Activated CD4-positive, alpha-beta T cell treated with anti-CD3 and anti-CD28 coated beads, Interleukin-2, Interleukin-6, amounts not matched to agents 100 ng/mL and 50 ng/mL, durations not matched to agents 16 hours and 8 hours (primary cell): ENCODE measurements around the gene MPZL2.
"Not testable (repeated sequence)": the region's sequence is repeated elsewhere in the genome, so short reads cannot be mapped to it uniquely, and the experiment has no call there.

Source experiments
- DNase-seq: peaks from one replicate; pipeline ENCODE4 v3.0.0-alpha.2; 2020

MPZL2 gene

DNA sequence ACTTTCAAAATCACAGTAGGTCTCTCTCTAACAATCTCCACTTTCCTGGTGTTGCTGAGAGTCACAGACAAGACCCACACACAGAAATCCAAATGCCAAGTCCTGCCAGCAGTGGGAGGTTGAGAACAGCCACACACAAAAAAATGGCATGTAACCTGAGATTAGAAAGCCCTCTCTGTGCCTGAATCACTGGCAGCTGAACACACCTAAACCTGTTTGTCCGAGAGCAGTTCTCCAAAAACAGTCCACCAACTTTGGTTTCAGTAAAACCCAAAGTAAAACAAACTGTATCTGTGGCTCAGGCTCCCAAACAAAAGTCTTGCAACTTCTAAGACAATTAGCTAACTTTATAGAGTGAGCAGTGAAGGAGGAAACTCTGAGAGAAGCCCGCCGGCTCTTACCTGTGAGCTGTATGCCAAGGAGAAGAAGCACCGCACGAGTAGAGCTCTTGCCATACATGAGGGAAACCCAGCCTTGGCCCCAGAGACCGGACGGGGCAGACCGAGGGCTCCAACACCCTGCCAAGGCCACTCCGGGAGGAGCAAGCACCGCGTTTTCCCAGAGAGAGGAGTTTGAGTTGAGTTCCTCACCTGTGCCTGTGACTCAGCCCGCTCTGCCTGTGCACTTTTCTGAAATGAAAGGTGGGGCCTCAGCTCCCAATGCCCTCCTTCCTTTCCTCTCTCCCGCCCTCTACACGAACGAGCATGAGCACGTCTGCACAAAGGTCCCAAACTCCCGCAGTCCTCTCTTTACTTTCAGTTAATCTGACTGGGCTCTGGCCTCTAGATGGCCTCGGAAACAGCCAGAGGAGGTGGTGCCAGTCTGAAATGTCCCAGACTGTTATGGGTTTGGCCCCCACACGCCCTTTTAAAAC is at the start of gene MPZL2:
TSS of gene MPZL2 (minus strand) at position 603 of the 874 bp plus-strand sequence. CDS start at position 459, 144 bp downstream.
- peak; percentile 32 for DNase-seq

DNA sequence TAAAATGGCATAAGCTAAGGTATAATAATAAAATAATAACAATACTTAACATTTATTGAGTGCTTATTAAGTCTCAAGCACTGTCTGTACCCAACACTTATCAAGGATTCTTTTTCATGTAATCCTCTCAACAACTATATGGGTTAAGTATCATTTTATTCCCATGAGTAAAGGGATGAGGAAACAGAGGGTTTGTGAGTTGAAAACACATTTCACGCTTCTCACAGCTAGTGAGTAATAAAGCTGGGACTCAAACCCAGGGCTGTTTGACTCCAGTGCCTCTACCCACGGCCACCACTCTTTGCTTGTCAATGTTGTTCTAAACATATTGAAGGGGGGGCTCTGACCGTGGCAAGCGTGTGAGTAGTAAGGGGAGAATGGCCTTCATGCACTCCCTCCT is 49.1 kb upstream of the MPZL2 start:
- no peak for DNase-seq

DNA sequence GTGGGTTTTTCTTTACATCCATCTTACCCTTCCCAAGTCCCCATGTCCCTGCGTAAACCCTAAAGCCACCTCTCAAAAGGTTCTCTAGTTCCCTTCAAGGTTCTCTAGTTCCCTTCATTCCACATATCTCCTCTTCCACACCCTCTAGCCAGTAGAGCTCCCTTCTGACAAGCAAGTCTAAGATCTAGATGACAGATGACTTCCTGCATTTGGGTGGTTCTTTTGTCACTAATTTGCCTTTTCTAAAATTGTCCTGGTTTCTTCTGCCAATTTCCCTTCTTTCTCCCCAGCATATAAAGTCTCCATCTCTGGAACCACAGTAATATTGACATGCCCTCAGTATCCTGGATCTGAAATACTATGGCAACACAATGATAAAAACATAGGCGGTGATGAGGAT is 48.2 kb upstream of the MPZL2 start:
- DNase-seq = no peak

DNA sequence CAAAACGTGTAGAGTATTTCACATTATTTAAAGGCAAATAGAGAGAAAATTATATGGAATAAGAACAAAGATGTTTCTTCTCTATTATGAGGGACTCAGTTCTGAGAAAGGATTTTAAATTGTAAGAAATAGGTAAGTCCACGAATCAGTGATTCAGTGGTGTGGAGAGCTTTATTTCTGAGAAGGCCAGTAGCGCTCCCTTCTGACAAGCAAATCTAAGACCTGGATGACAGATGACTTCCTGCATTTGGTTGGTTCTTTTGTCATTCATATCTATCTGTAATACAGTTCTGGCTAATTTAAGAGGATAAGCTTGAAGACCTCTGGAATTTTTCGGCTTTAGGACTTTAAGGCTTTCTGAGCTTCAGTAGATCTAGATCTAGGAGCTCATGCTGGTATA is 47.4 kb upstream of the MPZL2 start:
- DNase-seq = no peak

DNA sequence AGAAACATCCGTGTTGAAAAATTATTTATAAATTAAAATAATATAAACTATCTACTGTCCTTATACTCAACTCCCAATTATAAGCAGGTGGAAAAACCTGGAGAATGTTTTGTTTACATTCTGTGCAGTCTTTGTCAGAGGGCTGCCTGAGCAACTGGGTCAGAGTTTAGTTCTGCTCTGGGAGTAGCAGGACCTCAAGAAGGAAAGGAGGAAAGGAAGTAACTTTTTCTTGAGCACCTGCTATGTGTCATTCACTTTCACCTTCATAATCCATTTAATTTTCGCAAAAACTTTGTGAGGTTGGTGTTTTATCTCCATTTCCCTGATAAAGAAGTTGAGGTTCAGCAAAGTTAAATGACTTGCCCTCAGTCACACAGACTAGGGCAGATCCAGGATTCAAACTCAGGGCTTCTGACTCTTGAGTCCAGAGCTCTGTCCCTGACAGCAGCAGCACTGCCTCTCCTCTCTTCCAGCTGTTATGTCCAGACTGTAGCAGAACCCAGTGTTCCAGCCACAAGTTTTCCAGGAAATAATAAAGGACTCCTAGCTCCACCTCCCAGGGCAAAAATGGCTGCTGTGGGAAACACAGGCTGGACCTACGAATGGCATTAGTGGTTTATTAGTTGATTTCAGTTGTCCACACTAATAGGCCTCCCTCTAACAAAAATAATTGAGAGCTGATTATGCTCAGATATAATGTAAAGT is 46.8 kb upstream of the MPZL2 start:
- DNase-seq = no peak

DNA sequence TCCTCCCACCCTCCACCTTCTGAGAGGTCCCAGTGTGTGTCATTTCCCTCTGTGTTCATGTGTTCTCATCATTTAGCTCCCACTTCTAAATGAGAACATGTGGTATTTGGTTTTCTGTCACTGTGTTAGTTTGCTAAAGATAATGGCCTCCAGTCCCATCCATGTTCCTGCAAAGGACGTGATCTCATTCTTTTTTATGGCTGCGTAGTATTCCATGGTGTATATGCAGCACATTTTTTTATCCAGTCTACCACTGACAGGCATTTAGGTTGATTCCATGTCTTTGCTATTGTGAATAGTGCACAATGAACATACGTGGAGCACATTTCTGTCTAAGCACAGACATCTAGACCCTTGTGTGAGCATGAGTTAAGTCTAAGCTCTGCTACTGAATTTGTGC is 46.2 kb upstream of the MPZL2 start:
- DNase-seq = no peak

DNA sequence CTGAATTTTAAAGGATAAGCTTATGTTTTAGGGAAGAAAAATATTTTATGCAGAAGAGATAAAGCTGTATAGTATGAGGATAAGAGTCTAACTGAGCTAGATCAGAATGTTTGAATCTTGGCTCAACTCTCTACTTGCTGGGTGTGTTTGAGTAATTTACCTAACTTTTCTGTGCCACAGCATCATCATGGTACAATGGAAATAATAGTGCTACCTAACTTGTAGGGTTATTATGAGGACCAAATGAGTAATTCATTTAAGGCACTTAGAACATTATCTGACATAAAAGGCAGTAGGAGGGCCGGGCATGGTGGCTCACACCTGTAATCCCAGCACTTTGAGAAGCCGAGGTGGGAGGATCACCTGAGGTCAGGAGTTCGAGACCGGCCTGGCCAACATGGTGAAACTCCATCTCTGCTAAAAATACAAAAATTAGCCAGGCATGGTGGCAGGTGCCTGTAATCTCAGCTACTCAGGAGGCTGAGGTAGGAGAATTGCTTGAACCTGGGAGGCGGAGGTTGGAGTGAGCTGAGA is 45.0 kb upstream of the MPZL2 start:
- DNase-seq = not testable (repeated sequence)

DNA sequence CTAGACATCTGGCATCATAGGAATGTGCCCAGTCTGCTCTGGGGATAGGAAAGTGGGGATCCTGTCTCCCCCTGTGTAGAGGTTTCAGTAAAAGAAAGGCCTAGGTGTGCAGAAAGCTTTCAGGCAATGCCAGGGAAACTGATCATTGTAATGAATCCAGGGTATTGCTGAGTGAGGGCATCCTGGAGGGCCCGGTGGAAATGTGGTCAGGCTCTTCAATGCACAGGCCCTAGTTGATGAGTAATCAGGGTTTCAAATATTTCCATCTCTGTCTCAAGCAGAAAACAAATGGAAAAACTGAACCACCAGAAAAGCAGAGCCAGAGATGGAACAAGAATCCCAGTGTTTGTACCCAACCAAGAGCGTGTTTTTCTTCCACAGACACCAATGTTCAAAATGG is 42.5 kb upstream of the MPZL2 start:
- DNase-seq = peak; percentile 65

DNA sequence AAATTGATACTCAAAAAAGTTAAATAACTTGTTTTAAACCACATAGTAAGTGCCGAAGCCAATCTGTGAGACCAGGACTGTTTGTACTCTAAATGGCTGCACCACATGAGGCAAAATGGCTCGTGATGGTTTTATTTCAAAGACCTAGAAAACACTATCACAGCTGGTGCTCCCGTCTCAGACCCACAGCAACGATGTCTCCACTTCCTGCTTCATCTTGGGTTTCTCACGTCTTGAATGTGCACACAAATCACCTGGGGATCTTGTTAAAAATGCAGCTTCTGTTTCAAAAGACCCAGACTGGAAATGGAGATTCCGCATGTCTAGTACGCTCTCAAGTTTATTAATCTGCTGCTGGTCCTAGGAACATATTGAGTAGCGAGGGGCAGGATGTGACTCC is 41.6 kb upstream of the MPZL2 start:
- DNase-seq = peak; percentile 65

DNA sequence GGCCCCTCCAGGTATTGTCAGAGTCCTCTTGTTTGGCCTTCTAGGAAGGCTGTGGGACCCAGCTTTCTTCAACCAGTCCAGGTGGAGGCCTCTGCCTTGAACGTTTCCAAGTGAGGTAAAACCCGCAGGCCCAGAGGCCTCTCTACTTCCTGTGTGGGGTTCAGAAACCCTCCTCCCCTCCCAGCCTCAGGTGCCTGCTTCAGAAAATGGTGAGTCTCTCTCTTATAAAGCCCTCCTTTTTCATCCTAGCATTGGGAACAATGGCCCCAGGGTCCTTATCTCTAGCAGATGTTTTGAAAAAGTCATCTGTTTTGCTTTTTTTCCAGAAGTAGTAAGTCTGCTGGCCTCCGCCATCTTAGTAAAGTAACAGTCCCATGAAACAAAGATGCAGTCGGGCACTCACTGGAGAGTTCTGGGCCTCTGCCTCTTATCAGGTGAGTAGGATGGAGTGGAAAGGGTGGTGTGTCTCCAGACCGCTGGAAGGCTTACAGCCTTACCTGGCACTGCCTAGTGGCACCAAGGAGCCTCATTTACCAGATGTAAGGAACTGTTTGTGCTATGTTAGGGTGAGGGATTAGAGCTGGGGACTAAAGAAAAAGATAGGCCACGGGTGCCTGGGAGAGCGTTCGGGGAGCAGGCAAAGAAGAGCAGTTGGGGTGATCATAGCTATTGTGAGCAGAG is 40.6 kb upstream of the MPZL2 start, which contains the start of gene CD3E:
TSS of gene CD3E (plus strand) at position 163 of the 681 bp plus-strand sequence. CDS start at position 386, 223 bp downstream.
- DNase-seq = peak; percentile 87

DNA sequence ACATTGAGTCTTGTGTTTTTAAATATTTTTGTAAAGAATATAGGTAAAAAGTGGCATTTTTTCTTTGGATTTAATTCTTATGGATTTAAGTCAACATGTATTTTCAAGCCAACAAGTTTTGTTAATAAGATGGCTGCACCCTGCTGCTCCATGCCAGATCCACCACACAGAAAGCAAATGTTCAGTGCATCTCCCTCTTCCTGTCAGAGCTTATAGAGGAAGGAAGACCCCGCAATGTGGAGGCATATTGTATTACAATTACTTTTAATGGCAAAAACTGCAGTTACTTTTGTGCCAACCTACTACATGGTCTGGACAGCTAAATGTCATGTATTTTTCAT is 40.1 kb upstream of the MPZL2 start:
- DNase-seq = no peak

DNA sequence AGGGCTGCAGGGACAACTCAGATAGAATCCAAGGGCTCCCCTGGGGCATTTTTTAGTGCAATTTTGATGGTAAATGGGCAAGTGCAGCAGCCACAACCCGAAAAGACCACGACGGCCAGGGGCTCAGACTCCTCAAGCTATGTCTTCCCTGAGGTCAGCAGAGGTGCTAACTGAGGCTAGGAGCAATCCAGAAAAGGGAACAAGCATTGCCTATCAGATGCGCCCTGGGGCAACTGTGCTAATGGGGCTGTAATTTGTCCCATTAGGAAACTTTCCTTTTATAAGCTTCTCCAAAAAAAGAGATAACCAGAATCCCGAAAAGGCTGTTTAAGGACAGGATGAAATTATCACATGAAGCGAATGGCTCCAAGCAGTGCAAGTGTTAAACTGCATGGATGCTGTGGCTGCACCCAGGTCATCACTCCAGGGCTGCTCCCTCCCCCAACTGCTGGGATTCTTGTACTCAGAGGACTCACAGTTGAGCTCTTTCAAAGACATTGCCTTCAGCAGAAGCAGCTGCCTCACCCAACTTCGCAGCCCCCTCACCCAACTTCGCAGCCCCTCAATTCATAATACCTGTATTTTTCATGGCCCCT is 37.6 kb upstream of the MPZL2 start:
- no peak for DNase-seq

DNA sequence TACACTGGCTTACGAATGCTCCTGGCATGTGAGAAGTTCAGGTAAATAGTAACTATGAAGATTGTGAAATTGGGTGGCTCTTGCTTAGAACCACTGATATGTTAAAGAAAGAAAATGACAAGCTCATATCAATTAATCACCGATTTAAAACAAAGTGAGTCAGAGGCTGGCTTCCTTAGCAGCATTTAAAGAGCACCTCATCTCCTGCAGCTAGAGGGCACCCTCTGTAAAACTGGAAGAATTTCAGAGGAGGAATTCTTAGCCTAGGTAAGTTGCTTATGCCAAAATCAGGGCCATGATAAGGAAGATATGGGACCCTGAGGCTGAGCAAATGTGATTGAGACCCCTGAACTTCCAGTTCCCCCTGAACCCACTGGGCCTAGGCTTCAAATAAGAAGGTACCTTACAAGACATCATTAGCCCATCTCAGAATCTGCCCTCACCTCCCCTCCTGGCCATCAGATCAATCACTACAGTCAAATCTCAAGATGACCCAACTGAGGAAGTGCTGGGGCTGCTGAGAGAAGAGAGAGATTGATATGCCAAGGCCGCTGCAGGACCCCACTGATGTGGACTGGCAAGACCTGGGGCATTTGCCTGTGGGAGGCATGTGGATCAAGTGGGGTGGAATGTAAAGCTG is 31.8 kb upstream of the MPZL2 start:
- DNase-seq = peak; percentile 63

DNA sequence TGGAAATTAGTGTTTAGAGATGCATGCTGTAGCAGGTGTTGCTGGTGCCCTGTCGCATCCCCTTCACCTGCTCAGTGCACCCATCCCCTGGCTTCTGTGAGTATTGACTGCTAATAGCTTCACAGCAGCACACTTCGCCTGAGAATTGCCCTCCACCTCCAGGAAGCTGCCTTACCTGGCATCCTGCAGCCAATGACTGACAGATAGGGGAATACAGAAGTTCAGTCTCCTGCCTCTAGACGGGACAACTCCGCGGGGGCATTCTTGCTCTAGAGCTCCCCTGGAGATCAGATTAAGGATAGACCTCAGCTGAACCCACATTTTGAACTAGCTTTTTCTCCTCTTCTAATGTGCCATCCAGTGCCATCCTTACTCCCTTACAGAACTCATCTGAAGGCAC is 31.1 kb upstream of the MPZL2 start:
- DNase-seq = no peak

DNA sequence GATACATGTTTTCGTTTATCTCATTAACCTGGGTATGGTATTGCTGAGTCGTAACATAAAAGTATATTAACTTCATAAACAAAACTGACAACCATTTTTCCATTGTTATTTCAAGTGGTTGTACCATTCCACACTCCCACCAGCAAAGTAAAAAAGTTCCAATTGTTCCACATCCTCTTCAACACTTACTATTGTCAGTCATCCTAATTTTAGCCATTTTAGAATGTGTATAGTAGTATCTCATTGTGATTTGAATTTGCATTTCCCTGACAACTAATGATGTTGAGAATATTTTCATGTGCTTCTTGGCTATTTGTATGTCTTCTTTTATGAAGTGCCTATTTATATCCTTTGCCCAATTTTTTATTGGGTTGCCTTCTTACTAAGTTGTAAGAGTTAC is 30.0 kb upstream of the MPZL2 start:
- no peak for DNase-seq

DNA sequence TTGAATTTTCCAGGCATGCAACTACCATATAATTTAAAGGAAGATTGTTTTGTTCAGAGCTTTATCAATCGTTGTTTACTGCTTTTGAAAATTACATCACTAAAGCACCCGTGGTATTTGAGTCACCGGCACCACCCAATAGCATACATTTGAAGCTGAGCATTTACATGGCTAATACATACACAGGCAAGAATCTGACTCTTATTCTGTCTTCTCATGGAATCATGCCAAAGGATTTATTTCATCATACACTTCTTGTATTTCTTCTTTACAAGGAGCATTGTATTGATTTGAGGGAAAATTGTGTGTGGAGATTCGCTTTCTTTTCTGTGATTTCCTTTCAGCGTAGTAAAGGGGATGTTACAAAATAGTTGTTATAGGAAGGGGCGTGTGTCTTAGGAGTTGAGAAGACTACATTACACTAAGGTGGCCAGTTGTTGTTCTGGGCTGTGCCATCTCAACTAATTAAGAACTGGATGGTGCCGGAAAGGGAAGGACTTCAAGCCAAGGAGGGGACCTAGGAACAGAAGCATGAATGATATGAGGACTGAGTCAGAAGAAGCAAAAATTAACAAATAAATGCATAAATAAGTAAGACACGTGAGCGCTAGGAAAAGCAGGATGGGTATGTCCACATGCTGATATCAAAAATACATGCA is 27.5 kb upstream of the MPZL2 start:
- no peak for DNase-seq

DNA sequence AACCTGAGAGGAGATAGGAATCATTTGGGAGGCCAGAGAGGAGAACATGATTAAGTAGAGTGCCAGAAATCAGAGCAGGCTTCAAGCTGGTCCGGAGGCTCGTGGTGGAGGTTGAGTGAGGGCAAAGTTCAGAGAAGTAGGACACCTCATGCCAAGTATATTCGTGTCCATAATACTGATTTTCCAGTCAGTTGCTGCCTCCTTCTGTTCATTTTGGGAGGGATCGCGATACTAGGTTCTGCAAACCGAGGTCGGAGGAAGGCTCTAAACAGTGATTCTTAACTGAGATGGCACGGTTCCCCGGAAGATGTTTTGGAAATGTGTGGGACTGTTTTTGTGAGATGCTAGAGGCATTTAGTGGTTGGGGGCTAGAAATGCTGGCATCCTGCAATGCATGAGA is 26.8 kb upstream of the MPZL2 start:
- DNase-seq = peak; percentile 63

DNA sequence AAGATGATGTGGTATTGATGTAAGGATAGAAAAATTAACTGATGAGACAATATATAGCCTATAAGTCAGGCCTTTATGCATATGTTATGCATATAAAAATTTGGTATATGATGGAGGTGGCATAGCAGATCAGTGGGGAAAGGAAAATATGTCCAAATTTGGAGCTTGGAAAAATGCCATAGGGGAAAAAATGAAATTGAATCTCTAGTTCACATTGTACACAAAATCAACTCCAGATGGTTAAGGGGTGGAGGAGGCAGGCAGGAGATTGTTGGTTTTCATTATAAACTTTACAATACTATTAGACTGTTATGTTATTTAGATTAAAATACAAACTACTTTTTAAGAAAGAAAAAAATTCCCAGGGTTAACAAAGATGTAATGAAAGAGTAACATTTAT is 25.3 kb upstream of the MPZL2 start:
- no peak for DNase-seq

DNA sequence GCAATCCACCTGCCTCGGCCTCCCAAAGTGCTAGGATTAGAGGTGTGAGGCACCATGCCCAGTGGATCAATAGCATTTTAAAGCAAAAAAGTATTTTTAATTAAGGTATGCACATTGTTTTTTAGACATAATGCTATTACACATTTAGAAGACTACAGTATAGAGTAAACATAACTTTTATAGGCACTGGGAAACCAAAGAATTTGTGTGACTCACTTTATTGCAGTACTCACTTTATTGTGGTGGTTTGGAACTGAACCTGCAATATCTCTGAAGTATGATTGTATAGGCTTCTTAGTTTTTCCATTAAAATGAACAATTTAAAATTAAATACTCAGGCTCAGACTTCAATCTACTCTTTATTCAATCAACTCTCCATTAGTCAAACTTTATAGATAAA is 22.9 kb upstream of the MPZL2 start:
- DNase-seq = no peak

DNA sequence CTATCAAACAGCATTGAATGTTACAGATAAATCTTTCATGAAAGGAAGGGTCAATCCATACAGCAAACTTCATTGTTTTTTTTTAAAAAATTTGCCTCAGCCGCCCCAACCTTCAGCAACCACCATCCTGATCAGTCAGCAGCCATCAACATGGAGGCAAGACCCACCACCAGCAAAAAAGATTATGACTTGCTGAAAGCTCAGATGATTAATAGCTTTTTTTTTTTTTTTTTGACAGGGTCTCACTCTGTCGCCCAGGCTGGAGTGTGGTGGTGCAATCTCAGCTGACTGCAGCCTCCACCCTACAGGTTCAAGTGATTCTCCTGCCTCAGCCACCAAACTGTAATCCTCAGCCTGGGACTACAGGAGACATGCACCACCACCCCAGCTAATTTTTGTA is 22.4 kb upstream of the MPZL2 start:
- DNase-seq = no peak

DNA sequence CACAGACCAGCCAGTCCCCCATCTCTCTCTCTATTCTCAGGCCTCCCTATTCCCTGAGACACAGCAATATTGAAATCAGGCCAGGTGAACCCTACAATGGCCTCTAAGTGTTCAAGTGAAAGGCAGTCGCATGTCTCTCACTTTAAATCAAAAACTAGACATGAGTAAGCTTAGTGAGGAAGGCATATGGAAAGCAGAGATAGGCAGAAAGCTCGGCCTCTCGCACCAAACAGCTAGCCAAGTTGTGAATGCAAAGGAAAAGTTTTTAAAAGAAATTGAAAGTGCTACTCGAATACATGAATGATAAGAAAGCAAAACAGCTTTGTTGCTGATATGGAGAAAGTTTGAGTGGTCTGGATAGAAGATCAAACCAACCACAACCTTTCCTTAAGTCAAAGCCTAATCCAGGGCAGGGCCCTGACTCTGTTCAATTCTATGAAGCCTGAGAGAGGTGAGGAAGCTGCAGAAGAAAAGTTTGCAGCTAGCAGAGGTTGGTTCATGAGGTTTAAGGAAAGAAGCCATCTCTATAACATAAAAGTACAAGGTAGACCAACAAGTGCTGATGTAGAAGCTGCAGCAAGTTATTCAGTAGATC is 19.8 kb upstream of the MPZL2 start:
- no peak for DNase-seq
